K562 (cell line): ENCODE results near the gene SLC24A1. TPM values are rescaled to one million over a fixed set of nuclear protein-coding genes. Genes with fewer than 3 reads are reported as not detected.
A peak's percentile ranks its signal among the peaks of the same experiment; 100 is the strongest.

ENCODE experiments used
- ATAC-seq: fragments of 200-7000 bp; cut with Tn5 transposase; 3 replicates; pipeline ENCODE4 v1.9.1; 2020; ENCODE audit warnings: moderate library complexity
- BruUV-seq: library from RNA; stranded (reverse); fragments of 400-500 nt; replicated peaks from 2 replicates; lab custom pipeline; 2021; lab: Mats Ljungman, UMichigan
- CTCF ChIA-PET: fragments of 300-600 bp; formaldehyde crosslinking; extraction: SDS; loops from one replicate; lab custom pipeline; 2021; ENCODE audit warnings: low intra/inter-chr PET ratio; lab: Yijun Ruan, JAX
- POLR2A ChIA-PET: fragments of 300-600, 350-650 bp; sonication (Branson Sonifier 250); formaldehyde crosslinking; extraction: SDS; loops from one replicate; lab custom pipeline; 2021; ENCODE audit warnings: antibody characterized with exemption, inconsistent platforms; lab: Yijun Ruan, JAX
- DNase-seq, 4 experiments: peaks; one replicate each; pipeline versions ENCODE4 v3.0.0 to v3.0.0-alpha.2; 2011 to 2018; ENCODE audit warnings: low spot score in 3 of 4, mixed read lengths in 3 of 4; ENCODE audit errors: extremely low read depth in 1 of 4
- FAIRE-seq: peaks from 2 replicates; lab custom pipeline; 2011; peaks lifted over from hg19 to GRCh38; lab: Jason Lieb, UNC
- H2AFZ ChIP-seq: 2 replicates; pipeline ENCODE4 v1.6.0; 2011; ENCODE audit warnings: low read depth, low read length, control low read depth, inconsistent platforms
- H3K27ac ChIP-seq: fragments of 200-600 bp; 3 replicates; pipeline ENCODE4 v1.8.0; 2011; ENCODE audit warnings: low read depth, mild to moderate bottlenecking, control low read depth, inconsistent platforms, low read length, moderate library complexity, mixed read lengths; ENCODE audit errors: extremely low read depth
- H3K27me3 ChIP-seq, 2 experiments: fragments of 300-600 bp in 1 of 2; 2 replicates in 1 of 2; 3 replicates in 1 of 2; pipeline versions ENCODE4 v1.6.0 to v1.8.0; 2011; ENCODE audit warnings: inconsistent platforms in 2 of 2, low read length in 2 of 2, mild to moderate bottlenecking in 1 of 2, mixed read lengths in 1 of 2, moderate library complexity in 1 of 2; ENCODE audit not compliant: control insufficient read depth in 2 of 2, insufficient read depth in 2 of 2
- H3K36me3 ChIP-seq: fragments of 300-600 bp; 3 replicates; pipeline ENCODE4 v1.8.0; 2011; ENCODE audit warnings: mild to moderate bottlenecking, low read length, inconsistent platforms; ENCODE audit not compliant: control insufficient read depth, insufficient read depth
- H3K4me1 ChIP-seq, 2 experiments: fragments of 200-600 bp in 1 of 2; replicated peaks in 1 of 2; 2 replicates in 1 of 2; 3 replicates in 1 of 2; pipeline versions ENCODE4 v1.5.1 to v1.8.0; 2011; ENCODE audit warnings: inconsistent platforms in 2 of 2, low read length in 2 of 2, mild to moderate bottlenecking in 1 of 2, mixed read lengths in 1 of 2, moderate library complexity in 1 of 2; ENCODE audit not compliant: control insufficient read depth in 2 of 2, insufficient read depth in 2 of 2
- H3K4me2 ChIP-seq: 2 replicates; pipeline ENCODE4 v1.6.1; 2011; ENCODE audit warnings: low read length, control low read depth, inconsistent platforms, mixed read lengths; ENCODE audit not compliant: insufficient read depth
- H3K4me3 ChIP-seq: fragments of 200-600 bp; sonication (generic), shearing (Covaris generic); 2 replicates; pipeline ENCODE4 v1.5.1; 2016; ENCODE audit warnings: control low read depth, inconsistent platforms
- H3K79me2 ChIP-seq: fragments of 200-600 bp; 3 replicates; pipeline ENCODE4 v1.8.0; 2011; ENCODE audit warnings: low read length, inconsistent platforms; ENCODE audit not compliant: control insufficient read depth, insufficient read depth
- H3K9ac ChIP-seq, 2 experiments: 2 replicates each; pipeline versions ENCODE4 v1.6.0 to v1.6.1; 2011; ENCODE audit warnings: low read depth in 2 of 2, low read length in 2 of 2, control low read depth in 1 of 2, inconsistent platforms in 1 of 2, mild to moderate bottlenecking in 1 of 2, mixed read lengths in 1 of 2; ENCODE audit not compliant: insufficient read depth in 1 of 2
- H3K9me1 ChIP-seq: one replicate; pipeline ENCODE4 v1.6.0; 2011; ENCODE audit warnings: inconsistent platforms, mild to moderate bottlenecking, low read length, moderate library complexity; ENCODE audit not compliant: control insufficient read depth, insufficient read depth
- H3K9me3 ChIP-seq: replicated peaks from 2 replicates; pipeline ENCODE4 v1.5.1; 2011; ENCODE audit warnings: low read depth, low read length, inconsistent platforms; ENCODE audit not compliant: control insufficient read depth, insufficient read depth
- H4K20me1 ChIP-seq: replicated peaks from 2 replicates; pipeline ENCODE4 v1.6.1; 2011; ENCODE audit warnings: low read length, inconsistent platforms, mixed read lengths; ENCODE audit not compliant: control insufficient read depth, insufficient read depth
- HMBOX1 ChIP-seq: sonication (generic); IDR thresholded peaks from 2 replicates; pipeline ENCODE4 v1.6.1; 2016
- KAT8 ChIP-seq: fragments of 450-650 bp; IDR thresholded peaks from 2 replicates; pipeline ENCODE4 v1.6.1; 2016; ENCODE audit warnings: low read depth, mild to moderate bottlenecking
- WGBS: fragments of 100-300 bp; shearing (Covaris generic); methylation state at CpG from one replicate; pipeline ENCODE4 v1.1.6; 2016; ENCODE audit warnings: low coverage, mixed read lengths; ENCODE audit not compliant: insufficient coverage; ENCODE audit errors: missing lambda C conversion rate; 5-methylcytosine and 5-hydroxymethylcytosine counted together
- in situ Hi-C: fragments of 300-500 bp; cut with MboI; formaldehyde crosslinking; loops from 4 replicates; pipeline ENCODE4 v1.15.0; 2018; ENCODE audit warnings: inconsistent platforms, mixed read lengths
- intact Hi-C: fragments of 100-400 bp; cut with micrococcal nuclease; formaldehyde crosslinking; loops from 2 replicates; pipeline ENCODE4 v1.14.2; 2022
- polyA plus RNA-seq, 8 experiments: library from polyadenylated mRNA; depleted of rRNA in 4 of 8; stranded (reverse) in 5 of 8; unstranded in 3 of 8; fragments of >200 nt; fragmentation: Nextera tagmentation in 2 of 8; fragmentation: Illumina TruSeq in 1 of 8; extraction: Ambion mirVana in 2 of 8; extraction: Trizol in 1 of 8; gene quantifications; 2 replicates each; pipeline versions ENCODE4 v1.2.1 to v1.2.3, GENCODE V29; 2011 to 2014; ENCODE audit warnings: inconsistent platforms in 1 of 8, missing spikeins in 1 of 8
- total RNA-seq, 7 experiments: library from RNA; depleted of rRNA in 6 of 7; stranded (reverse); fragments of >200 nt in 6 of 7; fragmentation: Illumina TruSeq in 2 of 7; extraction: Trizol in 2 of 7; gene quantifications; 2 replicates each; pipeline versions ENCODE4 v1.2.1 to v1.2.3, GENCODE V29; 2011 to 2021; ENCODE audit warnings: low replicate concordance in 1 of 7

SLC24A1 gene
- total and polyA plus RNA-seq, 9 of the 15 experiments (the other 6 are each of a cell fraction or from before 2014, with no cell fraction given) = 3.1 to 8.2 (median 5.5) TPM

GRCh38 chr15:65612616-65612946 lies 9.2 kb upstream of the SLC24A1 start:
- Histone ChIP-seq H3K27me3 (no peaks in the 10 kb centered on the region), H3K9me1 (no peaks in the 10 kb centered on the region), H3K9ac (peak overlapping the region in 1 of 2 experiments; percentile 87; a peak in 1 of 4 replicates), H3K79me2 (peaks cover 41% of the 10 kb centered on the region), H3K4me3 (no peak overlapping the region), H3K27ac (no peak overlapping the region), H2AFZ (peak overlapping the region; percentile 97), H3K36me3 (peaks cover 3% of the 10 kb centered on the region; the same call in 2 of the 3 replicates), H4K20me1 (no peaks in the 10 kb centered on the region), H3K4me1 (peaks cover 8 to 21% of the 10 kb centered on the region in 2 experiments; a peak in 4 of 5 replicates), H3K9me3 (no peaks in the 10 kb centered on the region), H3K4me2 (peak overlapping the region; percentile 91)
- POLR2A ChIA-PET = interaction anchor here (0.6 to 1.7 kb wide), 5 partner anchors 9 to 737 kb away, joined by 3 to 7 read pairs (median 3); partner anchors contain the start of genes DPP8, RNU5B-1 and SLC24A1
- CTCF ChIA-PET = no interaction called here
- no TSS peak for BruUV-seq
- 7% methylated on average over 2 of the region's 2 CpGs for WGBS
- DNase-seq (no peak), ATAC-seq (no peak), FAIRE-seq (no peak)
- intact Hi-C loops (loop anchor here (10.0 kb wide), 1 partner anchor 362 kb away; no protein-coding TSS in a partner anchor), in situ Hi-C loops (no loop called here)
- TF ChIP-seq KAT8 (no peak), HMBOX1 (peak; percentile 90)
